NCI-H1436 (cell line): ENCODE data around the gene HEPH.
"Not testable (repeated sequence)": the region's sequence is repeated elsewhere in the genome, so short reads cannot be mapped to it uniquely, and the experiment has no call there.

Experiments
- DNase-seq: peaks from one replicate; lab custom pipeline; 2025; lab: John Stamatoyannopoulos, UW

Gene HEPH

DNA sequence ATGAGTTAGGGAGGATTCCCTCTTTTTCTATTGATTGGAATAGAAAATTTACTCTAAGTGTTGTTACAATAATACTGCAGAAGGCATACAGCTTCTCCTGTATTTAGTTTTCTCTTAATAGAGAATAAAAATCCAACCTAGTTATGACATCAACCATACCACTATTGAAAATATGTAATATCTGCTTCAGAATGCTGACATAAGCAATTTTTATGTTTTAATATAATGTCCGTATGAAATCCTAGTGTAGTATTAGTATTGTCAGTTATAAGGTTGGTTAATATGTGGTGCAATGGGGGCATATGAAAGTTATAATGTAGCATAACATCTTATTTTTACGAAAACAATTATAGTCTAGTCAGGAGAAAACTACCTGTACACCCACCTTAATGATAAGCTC lies 68.2 kb downstream of the HEPH start:
- DNase-seq: no peak

- no peak for DNase-seq
These were observed 69.2 kb downstream of the HEPH start for GRCh38 chrX:66233209-66233608.

- DNase-seq: not testable (repeated sequence)
These were observed 69.9 kb downstream of the HEPH start for GRCh38 chrX:66233904-66234303.

DNA sequence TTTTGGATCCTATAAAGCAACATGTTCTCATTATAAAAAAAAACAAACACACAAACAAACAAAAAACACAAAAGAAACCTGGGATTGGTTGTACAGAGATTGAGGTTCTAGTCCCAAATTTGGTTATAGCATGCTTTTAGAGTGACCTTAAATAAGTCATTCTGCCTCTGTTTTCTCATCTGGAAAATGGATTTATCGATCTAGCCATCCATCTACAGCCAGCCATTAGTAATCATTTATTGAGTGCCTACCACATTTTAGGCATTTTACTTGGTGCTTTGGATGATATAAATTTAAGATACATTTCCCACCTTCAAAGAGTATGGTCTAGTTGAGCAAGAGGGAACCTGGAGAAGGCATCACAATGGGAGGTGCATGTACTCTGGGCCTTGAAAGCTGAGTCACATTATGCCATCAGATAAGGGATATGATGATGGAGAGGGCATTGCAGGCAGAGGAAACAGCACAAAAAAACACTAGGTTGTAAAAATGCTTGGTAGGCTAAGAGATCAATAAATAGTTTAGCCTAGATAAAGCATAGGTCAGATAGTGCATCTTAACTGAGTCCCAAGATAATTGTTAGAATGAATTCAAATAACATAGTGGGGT lies 91.4 kb downstream of the HEPH start:
- no peak for DNase-seq

DNA sequence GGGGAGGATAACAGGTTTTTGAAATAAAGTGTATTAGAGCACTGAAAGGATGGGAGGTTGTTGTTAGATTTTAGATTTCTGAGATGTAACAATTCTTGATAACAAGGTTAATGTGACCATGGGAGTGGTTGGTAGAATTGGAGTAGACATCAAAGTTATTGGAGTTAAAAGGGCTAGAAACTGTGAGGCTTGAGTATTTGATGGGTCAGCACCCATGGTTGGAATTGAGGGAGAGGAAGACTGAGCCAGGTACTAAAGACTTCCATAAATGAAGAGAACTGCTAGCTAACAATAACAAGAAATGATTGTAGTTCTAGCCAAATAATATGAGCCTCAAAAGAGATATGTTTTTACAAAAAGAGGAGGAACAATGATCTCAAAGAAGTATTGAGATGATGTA lies 98.8 kb downstream of the HEPH start:
- DNase-seq: no peak
